Activated CD4-positive, alpha-beta T cell treated with anti-CD3 and anti-CD28 coated beads, Interleukin-2, amount 10 ng/mL, durations not matched to agents 24 days and 14 days (primary cell): ENCODE results near the gene GLIS2. TPM values are rescaled to one million over a fixed set of nuclear protein-coding genes. Genes with fewer than 3 reads are reported as not detected.

Experiments
- DNase-seq: peaks from one replicate; pipeline ENCODE4 v3.0.0; 2022
- H3K27ac Mint-ChIP-seq: one replicate; pipeline ENCODE4 v1.8.0; 2022; ENCODE audit warnings: mild to moderate bottlenecking, mixed read lengths
- H3K27me3 Mint-ChIP-seq: one replicate; pipeline ENCODE4 v1.8.0; 2022; ENCODE audit warnings: mixed read lengths
- H3K36me3 Mint-ChIP-seq: one replicate; pipeline ENCODE4 v1.8.0; 2022; ENCODE audit warnings: low read depth, mild to moderate bottlenecking, mixed read lengths
- H3K4me1 Mint-ChIP-seq: one replicate; pipeline ENCODE4 v1.8.0; 2021; ENCODE audit warnings: mixed read lengths
- H3K4me3 Mint-ChIP-seq: one replicate; pipeline ENCODE4 v1.8.0; 2022; ENCODE audit warnings: mild to moderate bottlenecking, moderate library complexity, mixed read lengths
- H3K9me3 Mint-ChIP-seq: one replicate; pipeline ENCODE4 v1.8.0; 2021; ENCODE audit warnings: mixed read lengths
- intact Hi-C: fragments of 100-400 bp; cut with micrococcal nuclease; formaldehyde crosslinking; loops from one replicate; pipeline ENCODE4 v1.15.1; 2023
- total RNA-seq: library from RNA; stranded (reverse); gene quantifications from 2 replicates; pipeline ENCODE4 v1.2.3, GENCODE V29; 2022

Gene GLIS2
- total RNA-seq, 1 donor from 2014 or later: 1.4 TPM

GRCh38 chr16:4382795-4383357, 67.0 kb downstream of the GLIS2 start:
- no peaks in the 10 kb centered on the region for H3K4me1 Mint-ChIP-seq
- H3K36me3 Mint-ChIP-seq: peaks cover 12% of the 10 kb centered on the region

GRCh38 chr16:4383591-4384444, 68.0 kb downstream of the GLIS2 start:
- DNase-seq: no peak
- intact Hi-C loops: no loop called here
- Mint-ChIP-seq H3K4me1 (no peaks in the 10 kb centered on the region), H3K27me3 (no peaks in the 10 kb centered on the region), H3K4me3 (no peak overlapping the region), H3K36me3 (peaks cover 13% of the 10 kb centered on the region), H3K9me3 (no peaks in the 10 kb centered on the region), H3K27ac (no peak overlapping the region)

More at GRCh38 chr16:4382795-4383357, 67.0 kb downstream of the GLIS2 start:
- Mint-ChIP-seq H3K9me3 (no peaks in the 10 kb centered on the region), H3K4me3 (no peak overlapping the region), H3K27ac (no peak overlapping the region), H3K27me3 (no peaks in the 10 kb centered on the region)
- no peak for DNase-seq
- intact Hi-C loops: no loop called here

- Mint-ChIP-seq H3K4me3 (no peak overlapping the region), H3K4me1 (no peaks in the 10 kb centered on the region), H3K36me3 (peaks cover 15% of the 10 kb centered on the region), H3K27me3 (no peaks in the 10 kb centered on the region), H3K27ac (no peak overlapping the region), H3K9me3 (no peaks in the 10 kb centered on the region)
- intact Hi-C loops: no loop called here
- no peak for DNase-seq
These were observed 68.7 kb downstream of the GLIS2 start for GRCh38 chr16:4384509-4384942.

- no peak overlapping the region for H3K27ac Mint-ChIP-seq
- no peak overlapping the region for H3K4me3 Mint-ChIP-seq
- H3K4me1 Mint-ChIP-seq: no peaks in the 10 kb centered on the region
- DNase-seq: no peak
- no peaks in the 10 kb centered on the region for H3K27me3 Mint-ChIP-seq
- H3K9me3 Mint-ChIP-seq: no peaks in the 10 kb centered on the region
- intact Hi-C loops: no loop called here
- H3K36me3 Mint-ChIP-seq: peaks cover 20% of the 10 kb centered on the region
These were observed 69.4 kb downstream of the GLIS2 start for GRCh38 chr16:4385066-4385788.

GRCh38 chr16:4385789-4386450, 70.1 kb downstream of the GLIS2 start:
- no peak overlapping the region for H3K27ac Mint-ChIP-seq
- intact Hi-C loops: no loop called here

GRCh38 chr16:4386451-4386805, 70.6 kb downstream of the GLIS2 start:
- Mint-ChIP-seq H3K4me3 (no peak overlapping the region), H3K4me1 (no peaks in the 10 kb centered on the region), H3K27ac (no peak overlapping the region), H3K9me3 (no peaks in the 10 kb centered on the region), H3K27me3 (no peaks in the 10 kb centered on the region), H3K36me3 (peaks cover 19% of the 10 kb centered on the region)
- intact Hi-C loops: no loop called here
- no peak for DNase-seq

More at GRCh38 chr16:4385789-4386450, 70.1 kb downstream of the GLIS2 start:
- Mint-ChIP-seq H3K4me3 (no peak overlapping the region), H3K4me1 (no peaks in the 10 kb centered on the region), H3K9me3 (no peaks in the 10 kb centered on the region), H3K27me3 (no peaks in the 10 kb centered on the region), H3K36me3 (peaks cover 19% of the 10 kb centered on the region)
- DNase-seq: no peak

- intact Hi-C loops: no loop called here
- Mint-ChIP-seq H3K36me3 (peaks cover 19% of the 10 kb centered on the region), H3K9me3 (no peaks in the 10 kb centered on the region)
These were observed 71.2 kb downstream of the GLIS2 start for GRCh38 chr16:4386951-4387565.

GRCh38 chr16:4387781-4388180, 71.9 kb downstream of the GLIS2 start:
- H3K27ac Mint-ChIP-seq: no peak overlapping the region
- intact Hi-C loops: no loop called here

More at GRCh38 chr16:4386951-4387565, 71.2 kb downstream of the GLIS2 start:
- H3K27me3 Mint-ChIP-seq: no peaks in the 10 kb centered on the region
- DNase-seq: no peak
- no peak overlapping the region for H3K27ac Mint-ChIP-seq
- H3K4me3 Mint-ChIP-seq: no peak overlapping the region
- H3K4me1 Mint-ChIP-seq: no peaks in the 10 kb centered on the region

GRCh38 chr16:4388271-4389021, 72.6 kb downstream of the GLIS2 start:
- H3K9me3 Mint-ChIP-seq: no peaks in the 10 kb centered on the region
- H3K4me3 Mint-ChIP-seq: no peak overlapping the region
- no peaks in the 10 kb centered on the region for H3K27me3 Mint-ChIP-seq
- peaks cover 21% of the 10 kb centered on the region for H3K36me3 Mint-ChIP-seq
- intact Hi-C loops: no loop called here
- H3K4me1 Mint-ChIP-seq: no peaks in the 10 kb centered on the region
- H3K27ac Mint-ChIP-seq: no peak overlapping the region
- DNase-seq: no peak

More at GRCh38 chr16:4387781-4388180, 71.9 kb downstream of the GLIS2 start:
- no peaks in the 10 kb centered on the region for H3K9me3 Mint-ChIP-seq
- no peaks in the 10 kb centered on the region for H3K27me3 Mint-ChIP-seq
- H3K4me1 Mint-ChIP-seq: no peaks in the 10 kb centered on the region
- H3K4me3 Mint-ChIP-seq: no peak overlapping the region
- peaks cover 19% of the 10 kb centered on the region for H3K36me3 Mint-ChIP-seq
- DNase-seq: no peak

Other genes with a start within 250 kb of the GLIS2 start
- gene ADCY9, start 199.6 kb upstream of the GLIS2 start, total RNA-seq: 8.9 and 9.6 TPM in 2 replicates
- not detected in 2 replicates for gene SRL, start 74.0 kb upstream of the GLIS2 start, total RNA-seq
- 46.1 and 53.4 TPM in 2 replicates for gene TFAP4, start 43.0 kb upstream of the GLIS2 start, total RNA-seq
- gene PAM16, start 35.3 kb downstream of the GLIS2 start, total RNA-seq: 93.5 and 104 TPM in 2 replicates
- 0.16 TPM in 1 of 2 replicates, not detected in the other for gene VASN, start 55.8 kb downstream of the GLIS2 start, total RNA-seq
- gene CORO7, start 100.5 kb downstream of the GLIS2 start, total RNA-seq: 86.3 and 93.3 TPM in 2 replicates
- gene DNAJA3, start 109.8 kb downstream of the GLIS2 start, total RNA-seq: 106 and 108 TPM in 2 replicates
- 32.2 and 34.5 TPM in 2 replicates for gene NMRAL1, start 158.6 kb downstream of the GLIS2 start, total RNA-seq
- gene HMOX2, start 160.3 kb downstream of the GLIS2 start, total RNA-seq: 64.3 and 70.0 TPM in 2 replicates
- gene CDIP1, start 222.7 kb downstream of the GLIS2 start, total RNA-seq: 49.4 and 55.2 TPM in 2 replicates
- gene C16orf96, start 240.3 kb downstream of the GLIS2 start, total RNA-seq: not detected in 2 replicates